Immature natural killer cell (primary cell): ENCODE results near the gene BIRC2. TPM values are rescaled to one million over a fixed set of nuclear protein-coding genes. Genes with fewer than 3 reads are reported as not detected.

Source experiments
- DNase-seq, 3 donors: peaks; one replicate each; pipeline ENCODE4 v3.0.0; 2022; ENCODE audit warnings: mixed read lengths in 1 of 3
- H3K27ac Mint-ChIP-seq, 6 donors: one replicate each; pipeline ENCODE4 v1.8.0; 2020; ENCODE audit warnings: mixed read lengths in 6 of 6, mild to moderate bottlenecking in 5 of 6, inconsistent platforms in 4 of 6, moderate library complexity in 3 of 6
- H3K27me3 Mint-ChIP-seq, 3 donors: one replicate each; pipeline ENCODE4 v1.8.0; 2020 to 2021; ENCODE audit warnings: low read depth in 3 of 3, mild to moderate bottlenecking in 3 of 3, mixed read lengths in 3 of 3, moderate library complexity in 3 of 3, inconsistent platforms in 1 of 3
- H3K36me3 Mint-ChIP-seq, 3 donors: one replicate each; pipeline ENCODE4 v1.8.0; 2020; ENCODE audit warnings: mixed read lengths in 3 of 3, inconsistent platforms in 2 of 3, mild to moderate bottlenecking in 2 of 3
- H3K4me1 Mint-ChIP-seq, 2 donors: one replicate each; pipeline ENCODE4 v1.8.0; 2020; ENCODE audit warnings: inconsistent platforms in 2 of 2, mild to moderate bottlenecking in 2 of 2, mixed read lengths in 2 of 2, moderate library complexity in 1 of 2
- H3K4me3 Mint-ChIP-seq, 5 donors: one replicate each; pipeline ENCODE4 v1.8.0; 2020; ENCODE audit warnings: mild to moderate bottlenecking in 5 of 5, mixed read lengths in 5 of 5, inconsistent platforms in 3 of 5, moderate library complexity in 3 of 5
- H3K9me3 Mint-ChIP-seq, 6 donors: one replicate each; pipeline ENCODE4 v1.8.0; 2020; ENCODE audit warnings: mild to moderate bottlenecking in 6 of 6, mixed read lengths in 6 of 6, inconsistent platforms in 4 of 6, moderate library complexity in 3 of 6
- polyA plus RNA-seq, 3 donors: library from polyadenylated mRNA; unstranded; fragments of 300-500 nt; fragmentation: Illumina TruSeq; gene quantifications; one replicate each; pipeline ENCODE4 v1.2.3, GENCODE V29; 2021

BIRC2 gene
- polyA plus RNA-seq, 3 donors from 2014 or later = 30.8 to 44.5 (median 35.4) TPM

GRCh38 chr11:102386136-102386734, 39.2 kb downstream of the BIRC2 start:
- DNase-seq = no peak
- Mint-ChIP-seq H3K36me3 (peaks cover 18 to 37% (median 23%) of the 10 kb centered on the region in 3 donors), H3K4me1 (peaks cover 4 to 10% of the 10 kb centered on the region in 2 donors), H3K27ac (peak overlapping the region in 3 of 6 donors; percentile 9 to 13 (median 13)), H3K4me3 (no peak overlapping the region), H3K27me3 (no peaks in the 10 kb centered on the region), H3K9me3 (no peaks in the 10 kb centered on the region)

- H3K9me3 Mint-ChIP-seq = no peaks in the 10 kb centered on the region
- H3K27ac Mint-ChIP-seq = peak overlapping the region in 3 of 6 donors; percentile 8 to 61 (median 36)
- peaks cover 18 to 32% (median 23%) of the 10 kb centered on the region in 3 donors for H3K36me3 Mint-ChIP-seq
- DNase-seq = no peak
- peaks cover 4 to 6% of the 10 kb centered on the region in 2 donors for H3K4me1 Mint-ChIP-seq
- H3K27me3 Mint-ChIP-seq = no peaks in the 10 kb centered on the region
- no peak overlapping the region for H3K4me3 Mint-ChIP-seq
Observed at GRCh38 chr11:102387043-102387781, 40.2 kb downstream of the BIRC2 start.

GRCh38 chr11:102389253-102389652, 42.2 kb downstream of the BIRC2 start:
- H3K4me3 Mint-ChIP-seq = no peak overlapping the region
- H3K27me3 Mint-ChIP-seq = no peaks in the 10 kb centered on the region
- no peaks in the 10 kb centered on the region for H3K9me3 Mint-ChIP-seq
- H3K36me3 Mint-ChIP-seq = peaks cover 9 to 29% (median 14%) of the 10 kb centered on the region in 3 donors
- no peak for DNase-seq
- H3K4me1 Mint-ChIP-seq = peaks cover 7 to 14% of the 10 kb centered on the region in 2 donors
- H3K27ac Mint-ChIP-seq = peak overlapping the region in 1 of 6 donors; percentile 18

- Mint-ChIP-seq H3K4me3 (no peak overlapping the region), H3K36me3 (peaks cover 9 to 21% (median 10%) of the 10 kb centered on the region in 3 donors), H3K27me3 (no peaks in the 10 kb centered on the region), H3K4me1 (peaks cover 7 to 14% of the 10 kb centered on the region in 2 donors), H3K9me3 (no peaks in the 10 kb centered on the region), H3K27ac (peak overlapping the region in 3 of 6 donors; percentile 21 to 47 (median 24))
- DNase-seq = peak; percentile 50 to 56 (median 54)
Observed at GRCh38 chr11:102390667-102391465, 43.9 kb downstream of the BIRC2 start.

GRCh38 chr11:102391549-102392237, 44.7 kb downstream of the BIRC2 start:
- no peak for DNase-seq
- H3K27me3 Mint-ChIP-seq = no peaks in the 10 kb centered on the region
- no peaks in the 10 kb centered on the region for H3K9me3 Mint-ChIP-seq
- no peak overlapping the region for H3K4me3 Mint-ChIP-seq
- no peak overlapping the region for H3K27ac Mint-ChIP-seq
- H3K36me3 Mint-ChIP-seq = peaks cover 8 to 21% (median 9%) of the 10 kb centered on the region in 3 donors
- peaks cover 7 to 14% of the 10 kb centered on the region in 2 donors for H3K4me1 Mint-ChIP-seq

GRCh38 chr11:102393272-102393730, 46.3 kb downstream of the BIRC2 start:
- no peak for DNase-seq
- H3K27ac Mint-ChIP-seq = peak overlapping the region in 4 of 6 donors; percentile 4 to 67 (median 38)
- H3K4me3 Mint-ChIP-seq = no peak overlapping the region
- H3K27me3 Mint-ChIP-seq = no peaks in the 10 kb centered on the region
- peaks cover 8 to 18% (median 9%) of the 10 kb centered on the region in 3 donors for H3K36me3 Mint-ChIP-seq
- H3K9me3 Mint-ChIP-seq = no peaks in the 10 kb centered on the region
- H3K4me1 Mint-ChIP-seq = peaks cover 7 to 14% of the 10 kb centered on the region in 2 donors

- Mint-ChIP-seq H3K27me3 (no peaks in the 10 kb centered on the region), H3K27ac (no peak overlapping the region), H3K9me3 (no peaks in the 10 kb centered on the region), H3K4me3 (no peak overlapping the region), H3K4me1 (peaks cover 5 to 8% of the 10 kb centered on the region in 2 donors), H3K36me3 (peaks cover 0 to 15% (median 0%) of the 10 kb centered on the region in 3 donors)
- DNase-seq = no peak
Observed at GRCh38 chr11:102395720-102396393, 48.8 kb downstream of the BIRC2 start.

GRCh38 chr11:102396708-102397563, 49.9 kb downstream of the BIRC2 start:
- H3K27me3 Mint-ChIP-seq = no peaks in the 10 kb centered on the region
- H3K4me3 Mint-ChIP-seq = no peak overlapping the region
- peaks cover 8 to 13% of the 10 kb centered on the region in 2 donors for H3K4me1 Mint-ChIP-seq
- no peaks in the 10 kb centered on the region for H3K9me3 Mint-ChIP-seq
- H3K36me3 Mint-ChIP-seq = peaks cover 0 to 22% (median 0%) of the 10 kb centered on the region in 3 donors
- no peak for DNase-seq
- H3K27ac Mint-ChIP-seq = peak overlapping the region in 1 of 6 donors; percentile 40

- H3K9me3 Mint-ChIP-seq = no peaks in the 10 kb centered on the region
- peak overlapping the region in 1 of 6 donors; percentile 57 for H3K27ac Mint-ChIP-seq
- DNase-seq = no peak
- no peaks in the 10 kb centered on the region for H3K27me3 Mint-ChIP-seq
- peaks cover 0 to 24% (median under 1%) of the 10 kb centered on the region in 3 donors for H3K36me3 Mint-ChIP-seq
- no peak overlapping the region for H3K4me3 Mint-ChIP-seq
- peaks cover 15 to 19% of the 10 kb centered on the region in 2 donors for H3K4me1 Mint-ChIP-seq
Observed at GRCh38 chr11:102398297-102398696, 51.3 kb downstream of the BIRC2 start.

GRCh38 chr11:102399189-102399588, 52.2 kb downstream of the BIRC2 start:
- no peak overlapping the region for H3K4me3 Mint-ChIP-seq
- no peak overlapping the region for H3K27ac Mint-ChIP-seq
- H3K36me3 Mint-ChIP-seq = peaks cover 0 to 26% (median 4%) of the 10 kb centered on the region in 3 donors
- no peak for DNase-seq
- H3K4me1 Mint-ChIP-seq = peaks cover 23 to 28% of the 10 kb centered on the region in 2 donors
- no peaks in the 10 kb centered on the region for H3K27me3 Mint-ChIP-seq
- H3K9me3 Mint-ChIP-seq = no peaks in the 10 kb centered on the region

GRCh38 chr11:102400603-102401002, 53.6 kb downstream of the BIRC2 start:
- H3K27ac Mint-ChIP-seq = peak overlapping the region in 3 of 6 donors; percentile 11 to 67 (median 32)
- H3K9me3 Mint-ChIP-seq = no peaks in the 10 kb centered on the region
- DNase-seq = no peak
- H3K4me3 Mint-ChIP-seq = no peak overlapping the region
- H3K36me3 Mint-ChIP-seq = peaks cover 2 to 26% (median 6%) of the 10 kb centered on the region in 3 donors
- peaks cover 0 to 2% (median 0%) of the 10 kb centered on the region in 3 donors for H3K27me3 Mint-ChIP-seq
- H3K4me1 Mint-ChIP-seq = peaks cover 25 to 33% of the 10 kb centered on the region in 2 donors

GRCh38 chr11:102401905-102402304, 54.9 kb downstream of the BIRC2 start:
- Mint-ChIP-seq H3K9me3 (no peaks in the 10 kb centered on the region), H3K36me3 (peaks cover 8 to 26% (median 8%) of the 10 kb centered on the region in 3 donors), H3K27ac (peak overlapping the region in 5 of 6 donors; percentile 2 to 65 (median 38)), H3K4me1 (peaks cover 28 to 43% of the 10 kb centered on the region in 2 donors), H3K4me3 (no peak overlapping the region), H3K27me3 (peaks cover 0 to 2% (median 0%) of the 10 kb centered on the region in 3 donors)
- DNase-seq = no peak
